Gastrocnemius medialis (tissue), 4 donors: Measurements from ENCODE around the gene MST1R. TPM values are rescaled to one million over a fixed set of nuclear protein-coding genes. Genes with fewer than 3 reads are reported as not detected.
A peak's percentile ranks its signal among the peaks of the same experiment; 100 is the strongest.

Experiments used
- ATAC-seq, 2 donors: fragments of 150-250 bp; one replicate each; pipeline ENCODE4 v1.9.1; 2016
- DNase-seq, 2 donors: peaks; one replicate each; pipeline ENCODE4 v3.0.0-alpha.2; 2019
- H3K27ac ChIP-seq, 4 donors: fragments of 200-600 bp; sonication (generic); 1 replicate in 1 of 4; 2 replicates in 3 of 4; pipeline ENCODE4 v1.5.1; 2016 to 2018; ENCODE audit warnings: mild to moderate bottlenecking in 2 of 4, moderate library complexity in 1 of 4
- H3K27me3 ChIP-seq, 3 donors: fragments of 200-600 bp; sonication (generic) in 2 of 3; 1 replicate in 1 of 3; 2 replicates in 2 of 3; pipeline versions ENCODE4 v1.5.1 to v1.6.0; 2016 to 2019; ENCODE audit warnings: mild to moderate bottlenecking in 1 of 3, moderate library complexity in 1 of 3
- H3K36me3 ChIP-seq, 2 donors: fragments of 200-600 bp; sonication (generic) in 1 of 2; one replicate each; pipeline ENCODE4 v1.5.1; 2017 to 2018
- H3K4me1 ChIP-seq, 2 donors: fragments of 200-600 bp; sonication (generic) in 1 of 2; one replicate each; pipeline ENCODE4 v1.5.1; 2016 to 2017; ENCODE audit warnings: mild to moderate bottlenecking in 2 of 2
- H3K4me3 ChIP-seq, 4 donors: fragments of 200-600 bp; sonication (generic) in 3 of 4; 1 replicate in 1 of 4; 2 replicates in 3 of 4; pipeline ENCODE4 v1.5.1; 2016 to 2019; ENCODE audit warnings: mild to moderate bottlenecking in 2 of 4
- H3K9me3 ChIP-seq, 3 donors: fragments of 200-600 bp; sonication (generic) in 2 of 3; 1 replicate in 1 of 3; 2 replicates in 2 of 3; pipeline ENCODE4 v1.5.1; 2016 to 2019
- CTCF ChIP-seq, 5 experiments: fragments of 450-650 bp in 3 of 5; fragments of 200-600 bp in 2 of 5; sonication (generic) in 2 of 5; IDR thresholded peaks in 4 of 5; conservative IDR thresholded peaks in 1 of 5; 1 replicate in 4 of 5; 2 replicates in 1 of 5; pipeline ENCODE4 v1.5.1; 2016 to 2019; ENCODE audit warnings: antibody characterized with exemption in 5 of 5, mild to moderate bottlenecking in 3 of 5, moderate library complexity in 3 of 5
- POLR2A ChIP-seq, 2 donors: fragments of 450-650 bp; IDR thresholded peaks; one replicate each; pipeline ENCODE4 v1.6.1; 2017; ENCODE audit warnings: antibody characterized with exemption in 2 of 2, mild to moderate bottlenecking in 2 of 2, moderate library complexity in 2 of 2
- in situ Hi-C, 4 donors: fragments of 200-750 bp; cut with MboI; loops; one replicate each; pipeline versions ENCODE4 v1.15.0 to v1.8.0; 2017; ENCODE audit warnings: low sequenced_read_pairs in 4 of 4
- intact Hi-C: fragments of 100-400 bp; cut with DNase I; formaldehyde crosslinking; loops from one replicate; pipeline ENCODE4 v1.15.1; 2023; ENCODE audit warnings: low total_unique reads
- total RNA-seq, 4 donors: library from RNA; depleted of rRNA; stranded (reverse); fragments of >200 nt; gene quantifications; one replicate each; pipeline versions ENCODE4 v1.1.0 to v1.2.3, GENCODE V29; 2016

Gene MST1R
- total RNA-seq, 4 donors from 2014 or later, result 0.40 to 0.81 (median 0.51) TPM; not detected in 1

DNA sequence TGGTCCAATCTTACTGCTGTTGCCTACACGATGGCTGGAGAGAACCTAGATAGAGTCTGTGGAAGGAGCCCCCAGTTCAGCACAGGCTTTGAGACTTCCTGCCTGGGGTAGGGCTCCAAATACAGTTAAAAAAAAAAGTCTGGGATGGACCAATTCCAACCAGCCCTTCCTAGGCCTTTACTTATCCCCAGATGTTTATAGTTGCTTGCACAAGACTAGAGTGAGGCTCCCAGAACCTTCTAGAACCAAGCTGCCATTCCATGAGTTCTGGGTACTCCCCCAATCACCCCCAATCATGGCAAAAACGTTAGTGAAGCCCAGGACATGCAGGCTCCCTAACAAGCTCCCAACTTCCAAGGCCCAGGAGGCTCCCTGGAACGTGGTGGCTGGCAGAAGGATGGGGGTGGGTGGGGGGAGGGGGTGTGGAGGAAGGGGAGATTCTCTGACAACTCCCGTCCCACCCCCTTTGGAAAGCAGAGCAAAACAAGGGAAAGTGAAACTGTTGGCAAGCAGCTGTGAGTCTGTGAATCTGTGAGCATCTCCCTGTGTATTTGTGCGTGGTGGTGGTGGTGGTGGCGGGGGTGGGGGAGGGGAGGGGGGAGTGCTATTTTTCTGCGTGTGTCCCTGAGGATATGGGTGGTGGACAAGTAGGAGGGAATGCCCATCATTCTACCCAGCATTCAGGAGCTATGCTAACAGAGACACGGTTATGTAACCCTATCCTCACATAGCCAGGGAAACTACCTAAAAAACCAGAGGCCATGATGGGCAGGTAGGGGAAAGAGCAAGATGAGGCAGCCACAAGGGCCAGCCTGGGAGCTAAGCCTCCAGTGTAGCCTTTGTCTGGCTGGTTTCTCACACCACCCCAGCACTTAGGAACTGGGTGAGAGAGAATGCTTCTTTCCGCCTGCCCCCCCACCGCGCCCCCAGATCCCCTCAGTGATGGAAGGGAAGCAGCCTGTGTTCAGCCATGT lies 2.0 kb downstream of the MST1R start:
- Histone ChIP-seq H3K4me3 (no peak overlapping the region), H3K36me3 (no peaks in the 10 kb centered on the region), H3K27ac (peak overlapping the region in 3 of 4 donors; percentile 41 to 64 (median 55)), H3K9me3 (no peaks in the 10 kb centered on the region), H3K4me1 (peaks cover 4 to 16% of the 10 kb centered on the region in 2 donors), H3K27me3 (no peaks in the 10 kb centered on the region)
- intact Hi-C loops (loop anchor here (5.0 to 10.0 kb wide), 2 partner anchors 57 to 99 kb away; partner anchors contain the start of gene INKA1), in situ Hi-C loops (no loop called here)
- no peak for TF ChIP-seq CTCF (IDR thresholded peaks at IDR 0.05 in 4 of 5, conservative IDR thresholded peaks at IDR 0.05 in 1 of 5)
- TF ChIP-seq POLR2A (IDR thresholded peaks at IDR 0.05), result no peak
- DNase-seq (no peak), ATAC-seq (no peak)

DNA sequence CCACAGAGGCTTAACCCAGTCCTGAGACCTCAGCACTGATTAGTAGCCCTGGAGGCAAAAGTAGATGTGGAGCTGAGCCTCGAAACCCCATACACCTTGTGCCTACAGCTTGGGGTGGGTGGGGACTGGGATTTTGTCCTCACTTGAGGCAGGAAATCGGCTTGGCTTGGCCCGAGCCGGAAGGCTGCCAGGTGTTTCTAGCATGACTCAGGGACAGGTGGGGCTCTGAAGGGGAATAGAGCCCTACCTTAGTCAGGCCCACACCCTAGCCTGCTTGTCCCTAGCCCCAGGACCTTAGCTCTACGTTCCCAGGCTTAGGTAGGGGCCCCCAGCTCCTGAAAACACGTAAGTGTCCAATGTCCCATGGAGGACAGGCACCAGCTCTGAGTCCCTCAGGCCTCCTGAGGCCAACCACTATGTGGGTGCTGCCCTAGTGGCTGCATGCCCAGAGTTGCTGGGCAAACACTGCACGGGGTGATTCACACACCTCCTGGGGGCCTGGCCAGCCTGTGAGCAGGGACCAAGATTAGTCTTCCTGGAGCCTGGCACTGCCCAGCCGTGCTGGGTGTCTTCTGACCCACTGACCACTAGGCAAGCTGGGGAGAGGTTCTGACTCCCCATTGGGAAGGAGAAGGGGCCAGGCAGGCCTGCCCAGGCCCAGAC lies 3.1 kb downstream of the MST1R start:
- no peaks in the 10 kb centered on the region for H3K9me3 ChIP-seq
- in situ Hi-C loops (no loop called here), intact Hi-C loops (loop anchor here (5.0 to 10.0 kb wide), 2 partner anchors 56 to 98 kb away; partner anchors contain the start of gene INKA1)
- H3K27me3 ChIP-seq, result no peaks in the 10 kb centered on the region
- H3K27ac ChIP-seq, result peak overlapping the region; percentile 37 to 64 (median 48)
- peak; percentile 70 to 79 for ATAC-seq
- no peaks in the 10 kb centered on the region for H3K36me3 ChIP-seq
- DNase-seq, result peak; percentile 29 to 76
- no peak overlapping the region for H3K4me3 ChIP-seq
- H3K4me1 ChIP-seq, result peaks cover 4 to 7% of the 10 kb centered on the region in 2 donors
- TF ChIP-seq POLR2A (IDR thresholded peaks at IDR 0.05) (no peak), CTCF (IDR thresholded peaks at IDR 0.05 in 4 of 5, conservative IDR thresholded peaks at IDR 0.05 in 1 of 5) (no peak)

DNA sequence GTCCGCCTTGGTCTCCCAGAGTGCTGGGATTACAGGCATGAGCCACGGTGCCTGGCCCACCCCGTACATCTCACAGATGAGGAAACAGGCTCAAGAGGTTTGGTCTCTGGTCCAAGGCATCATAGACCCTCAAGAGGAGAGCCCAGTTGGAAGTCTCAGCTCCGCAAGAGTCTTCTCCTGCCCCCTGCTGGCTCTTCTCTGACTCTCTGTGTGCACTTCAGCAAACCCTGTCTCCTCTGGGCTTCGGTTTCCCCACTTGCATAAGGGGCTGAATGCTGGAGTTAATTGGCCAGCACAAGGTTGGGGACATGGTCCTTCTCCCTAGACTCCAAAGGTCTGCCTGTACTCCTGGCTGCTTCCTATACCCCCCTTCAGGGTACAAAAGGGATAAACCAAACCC lies 3.9 kb downstream of the MST1R start:
- H3K4me1 ChIP-seq, result peaks cover 4 to 7% of the 10 kb centered on the region in 2 donors
- peak in 2 of 5 experiments; percentile 16 to 30 for TF ChIP-seq CTCF (IDR thresholded peaks at IDR 0.05 in 4 of 5, conservative IDR thresholded peaks at IDR 0.05 in 1 of 5)
- no peak for TF ChIP-seq POLR2A (IDR thresholded peaks at IDR 0.05)

DNA sequence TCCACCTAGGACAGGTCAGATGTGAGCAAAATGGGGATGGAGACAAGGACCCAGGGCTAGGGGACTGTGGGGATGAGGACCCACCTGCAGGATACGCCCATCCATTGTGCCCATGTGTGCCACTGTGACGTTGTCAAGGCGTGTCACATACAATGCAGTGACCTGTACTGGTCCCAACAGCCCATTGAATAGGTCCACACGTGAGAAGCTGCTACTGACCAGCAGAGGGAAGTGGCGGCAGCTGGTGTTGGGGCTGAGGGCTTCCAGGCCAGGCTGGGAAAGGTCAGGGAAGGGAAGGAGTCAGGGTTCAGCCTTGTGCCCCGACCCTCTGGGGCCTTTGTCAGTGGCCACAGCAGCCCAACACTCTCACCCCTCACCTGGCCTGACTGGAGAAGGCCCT lies 4.7 kb downstream of the MST1R start:
- Histone ChIP-seq H3K4me3 (no peak overlapping the region), H3K9me3 (no peaks in the 10 kb centered on the region), H3K27ac (no peak overlapping the region), H3K36me3 (no peaks in the 10 kb centered on the region), H3K27me3 (no peaks in the 10 kb centered on the region), H3K4me1 (peaks cover 2 to 7% of the 10 kb centered on the region in 2 donors)
- TF ChIP-seq CTCF (IDR thresholded peaks at IDR 0.05 in 4 of 5, conservative IDR thresholded peaks at IDR 0.05 in 1 of 5) (no peak), POLR2A (IDR thresholded peaks at IDR 0.05) (no peak)
- ATAC-seq (no peak), DNase-seq (no peak)
- intact Hi-C loops, result no loop called here
- in situ Hi-C loops, result no loop called here

More for the DNA sequence above, 3.9 kb downstream of the MST1R start:
- ATAC-seq (no peak), DNase-seq (no peak)
- intact Hi-C loops, result loop anchor here (5.0 to 10.0 kb wide), 2 partner anchors 55 to 98 kb away; partner anchors contain the start of gene INKA1
- Histone ChIP-seq H3K36me3 (no peaks in the 10 kb centered on the region), H3K27me3 (no peaks in the 10 kb centered on the region), H3K27ac (no peak overlapping the region), H3K4me3 (no peak overlapping the region), H3K9me3 (no peaks in the 10 kb centered on the region)
- in situ Hi-C loops, result no loop called here
